Stimulated activated naive B cell treated with anti-CD40 and anti-IgM and Interleukin-4, amounts not matched to agents 10 μg/mL and 1 μg/mL and 100 μg/mL, for 72 hours (primary cell): ENCODE data around the gene PPP1R37.

ENCODE experiments used
- ATAC-seq, 2 donors: fragments of 150-1000 bp; cut with Tn5 transposase; replicated peaks; 2 replicates each; pipeline ENCODE4 v1.10.0; 2021; ENCODE audit warnings: moderate library complexity in 1 of 2
- DNase-seq: peaks from one replicate; pipeline ENCODE4 v3.0.0; 2021
- H3K27ac Mint-ChIP-seq: one replicate; pipeline ENCODE4 v1.8.0; 2022; ENCODE audit warnings: mild to moderate bottlenecking, mixed read lengths
- H3K27me3 Mint-ChIP-seq, 2 donors: one replicate each; pipeline ENCODE4 v1.8.0; 2022; ENCODE audit warnings: mixed read lengths in 2 of 2
- H3K36me3 Mint-ChIP-seq, 2 donors: one replicate each; pipeline ENCODE4 v1.8.0; 2022; ENCODE audit warnings: mixed read lengths in 2 of 2, mild to moderate bottlenecking in 1 of 2
- H3K4me1 Mint-ChIP-seq, 2 donors: one replicate each; pipeline ENCODE4 v1.8.0; 2022; ENCODE audit warnings: mixed read lengths in 2 of 2, mild to moderate bottlenecking in 1 of 2
- H3K4me3 Mint-ChIP-seq, 2 donors: one replicate each; pipeline ENCODE4 v1.8.0; 2022; ENCODE audit warnings: mild to moderate bottlenecking in 2 of 2, mixed read lengths in 2 of 2, moderate library complexity in 1 of 2
- H3K9me3 Mint-ChIP-seq, 2 donors: one replicate each; pipeline ENCODE4 v1.8.0; 2022; ENCODE audit warnings: mixed read lengths in 2 of 2, mild to moderate bottlenecking in 1 of 2

Gene PPP1R37

GRCh38 chr19:45147835-45148676 is 55.1 kb downstream of the PPP1R37 start:
- Mint-ChIP-seq H3K9me3 (peaks cover 0 to 6% of the 10 kb centered on the region in 2 donors), H3K27ac (no peak overlapping the region), H3K4me3 (no peak overlapping the region), H3K27me3 (peaks cover 14 to 20% of the 10 kb centered on the region in 2 donors), H3K4me1 (peaks cover 11 to 18% of the 10 kb centered on the region in 2 donors), H3K36me3 (peaks cover 21 to 41% of the 10 kb centered on the region in 2 donors)
- no peak for ATAC-seq
- no peak for DNase-seq

- Mint-ChIP-seq H3K27ac (no peak overlapping the region), H3K4me3 (no peak overlapping the region), H3K27me3 (peaks cover 20 to 31% of the 10 kb centered on the region in 2 donors), H3K4me1 (peaks cover 14 to 23% of the 10 kb centered on the region in 2 donors), H3K9me3 (peaks cover 0 to 6% of the 10 kb centered on the region in 2 donors), H3K36me3 (peaks cover 16 to 35% of the 10 kb centered on the region in 2 donors)
- ATAC-seq (no peak), DNase-seq (no peak)
These were observed 56.1 kb downstream of the PPP1R37 start for GRCh38 chr19:45149129-45149528.

- Mint-ChIP-seq H3K4me3 (peak overlapping the region in 1 of 2 donors; percentile 11), H3K27ac (no peak overlapping the region), H3K4me1 (peaks cover 17 to 29% of the 10 kb centered on the region in 2 donors), H3K36me3 (peaks cover 12 to 31% of the 10 kb centered on the region in 2 donors), H3K9me3 (peaks cover 0 to 6% of the 10 kb centered on the region in 2 donors), H3K27me3 (peaks cover 25 to 38% of the 10 kb centered on the region in 2 donors)
- no peak for ATAC-seq
- DNase-seq, result no peak
These were observed 57.2 kb downstream of the PPP1R37 start for GRCh38 chr19:45150180-45150579.

- Mint-ChIP-seq H3K4me1 (peaks cover 17 to 29% of the 10 kb centered on the region in 2 donors), H3K36me3 (peaks cover 12 to 31% of the 10 kb centered on the region in 2 donors), H3K27ac (peak overlapping the region; percentile 59), H3K4me3 (peak overlapping the region in 1 of 2 donors; percentile 44), H3K9me3 (peaks cover 0 to 6% of the 10 kb centered on the region in 2 donors), H3K27me3 (peaks cover 29 to 44% of the 10 kb centered on the region in 2 donors)
- no peak for DNase-seq
- ATAC-seq, result no peak
These were observed 57.8 kb downstream of the PPP1R37 start for GRCh38 chr19:45150751-45151281.

GRCh38 chr19:45151320-45151719 is 58.3 kb downstream of the PPP1R37 start:
- Mint-ChIP-seq H3K4me1 (peaks cover 17 to 29% of the 10 kb centered on the region in 2 donors), H3K36me3 (peaks cover 12 to 28% of the 10 kb centered on the region in 2 donors), H3K9me3 (peaks cover 0 to 6% of the 10 kb centered on the region in 2 donors), H3K4me3 (peak overlapping the region; percentile 44 to 83), H3K27ac (peak overlapping the region; percentile 59), H3K27me3 (peaks cover 32 to 44% of the 10 kb centered on the region in 2 donors)
- no peak for ATAC-seq
- DNase-seq, result no peak

- peaks cover 8 to 28% of the 10 kb centered on the region in 2 donors for H3K36me3 Mint-ChIP-seq
- H3K27me3 Mint-ChIP-seq, result peaks cover 34 to 46% of the 10 kb centered on the region in 2 donors
- ATAC-seq (peak in 1 of 2 donors; percentile 2), DNase-seq (no peak)
- H3K4me3 Mint-ChIP-seq, result peak overlapping the region; percentile 44 to 83
- peaks cover 0 to 6% of the 10 kb centered on the region in 2 donors for H3K9me3 Mint-ChIP-seq
- peaks cover 17 to 29% of the 10 kb centered on the region in 2 donors for H3K4me1 Mint-ChIP-seq
- H3K27ac Mint-ChIP-seq, result peak overlapping the region; percentile 59
These were observed 59.0 kb downstream of the PPP1R37 start for GRCh38 chr19:45151821-45152503.

GRCh38 chr19:45152504-45153338 is 59.7 kb downstream of the PPP1R37 start:
- peaks cover 8 to 24% of the 10 kb centered on the region in 2 donors for H3K36me3 Mint-ChIP-seq
- peaks cover 0 to 6% of the 10 kb centered on the region in 2 donors for H3K9me3 Mint-ChIP-seq
- ATAC-seq, result peak; percentile 55 to 63
- H3K27me3 Mint-ChIP-seq, result peaks cover 39 to 52% of the 10 kb centered on the region in 2 donors
- H3K4me3 Mint-ChIP-seq, result peak overlapping the region; percentile 72 to 83
- peak; percentile 23 for DNase-seq
- peaks cover 17 to 29% of the 10 kb centered on the region in 2 donors for H3K4me1 Mint-ChIP-seq
- peak overlapping the region; percentile 80 for H3K27ac Mint-ChIP-seq

GRCh38 chr19:45153339-45154063 is 60.5 kb downstream of the PPP1R37 start:
- DNase-seq, result no peak
- peaks cover 8 to 19% of the 10 kb centered on the region in 2 donors for H3K36me3 Mint-ChIP-seq
- H3K4me1 Mint-ChIP-seq, result peaks cover 23 to 29% of the 10 kb centered on the region in 2 donors

GRCh38 chr19:45154064-45154827 is 61.3 kb downstream of the PPP1R37 start:
- no peak for ATAC-seq
- no peak for DNase-seq
- Mint-ChIP-seq H3K27ac (peak overlapping the region; percentile 59), H3K36me3 (peaks cover 8 to 18% of the 10 kb centered on the region in 2 donors), H3K27me3 (peaks cover 51 to 67% of the 10 kb centered on the region in 2 donors), H3K4me3 (peak overlapping the region; percentile 57 to 83), H3K4me1 (peaks cover 23 to 29% of the 10 kb centered on the region in 2 donors), H3K9me3 (peaks cover 0 to 6% of the 10 kb centered on the region in 2 donors)

More at GRCh38 chr19:45153339-45154063, 60.5 kb downstream of the PPP1R37 start:
- Mint-ChIP-seq H3K4me3 (peak overlapping the region; percentile 72 to 83), H3K27me3 (peaks cover 46 to 60% of the 10 kb centered on the region in 2 donors), H3K9me3 (peaks cover 0 to 6% of the 10 kb centered on the region in 2 donors), H3K27ac (peak overlapping the region; percentile 59)
- peak; percentile 17 to 31 for ATAC-seq

- ATAC-seq (no peak), DNase-seq (no peak)
- Mint-ChIP-seq H3K9me3 (peaks cover 0 to 6% of the 10 kb centered on the region in 2 donors), H3K4me3 (no peak overlapping the region), H3K4me1 (peaks cover 28 to 29% of the 10 kb centered on the region in 2 donors), H3K36me3 (peaks cover 6 to 11% of the 10 kb centered on the region in 2 donors), H3K27me3 (peaks cover 59 to 79% of the 10 kb centered on the region in 2 donors), H3K27ac (no peak overlapping the region)
These were observed 63.1 kb downstream of the PPP1R37 start for GRCh38 chr19:45156011-45156630.

- H3K4me3 Mint-ChIP-seq, result no peak overlapping the region
- H3K27me3 Mint-ChIP-seq, result peaks cover 53 to 73% of the 10 kb centered on the region in 2 donors
- H3K4me1 Mint-ChIP-seq, result peaks cover 25 to 26% of the 10 kb centered on the region in 2 donors
- peaks cover under 1 to 4% of the 10 kb centered on the region in 2 donors for H3K36me3 Mint-ChIP-seq
- no peak for ATAC-seq
- no peak for DNase-seq
- H3K9me3 Mint-ChIP-seq, result peaks cover 0 to 4% of the 10 kb centered on the region in 2 donors
- H3K27ac Mint-ChIP-seq, result no peak overlapping the region
These were observed 63.8 kb downstream of the PPP1R37 start for GRCh38 chr19:45156751-45157150.
